ENCODE measurements around the gene COL5A3. TPM values are rescaled to one million over a fixed set of nuclear protein-coding genes. Genes with fewer than 3 reads are reported as not detected.

COL5A3 gene
- total and polyA plus RNA-seq, 2 of the 13 experiments (the other 11 are each of a cell fraction or from before 2014, with no cell fraction given): 0.02 TPM; not detected in 1

GRCh38 chr19:10000171-10000826 lies 10.0 kb downstream of the COL5A3 start:
- Histone ChIP-seq H2AFZ (ENCODE audit: low read length) (no peak overlapping the region), H3K4me3 (replicated peaks in 1 of 3; ENCODE audit: insufficient read depth in 1 of 3, low read depth in 2 of 3, low read length in 3 of 3) (no peak overlapping the region), H3K4me1 (ENCODE audit: insufficient read depth, low read length) (peaks cover 12% of the 10 kb centered on the region), H3K4me2 (ENCODE audit: low read depth, low read length) (no peak overlapping the region), H3K9ac (ENCODE audit: insufficient read depth, low read depth, low read length) (no peak overlapping the region), H3K79me2 (ENCODE audit: insufficient read depth, low read length) (no peaks in the 10 kb centered on the region), H3K36me3 (replicated peaks in 1 of 2; ENCODE audit: control insufficient read depth in 1 of 2, insufficient read depth in 2 of 2, low read length in 2 of 2) (no peaks in the 10 kb centered on the region), H4K20me1 (ENCODE audit: insufficient read depth, low read length) (no peaks in the 10 kb centered on the region), H3K9me3 (ENCODE audit: low read length) (no peaks in the 10 kb centered on the region), H3K27ac (ENCODE audit: extremely low read length, insufficient read depth, low read length) (no peak overlapping the region), H3K27me3 (ENCODE audit: control insufficient read depth in 1 of 2, insufficient read depth in 2 of 2, low read length in 2 of 2) (peaks cover 0 to 10% of the 10 kb centered on the region in 2 experiments; a peak in 1 of 5 replicates)
- DNase-seq (ENCODE audit: low spot score) (peak; percentile 57), FAIRE-seq (peak; percentile 23), ATAC-seq (peak; percentile 36)
- 8% methylated on average over 16 of the region's 16 CpGs for WGBS (ENCODE audit: low lambda C conversion rate)
- intact Hi-C loops (cut with micrococcal nuclease; ENCODE audit: unreplicated experiment): no loop called here
- BruUV-seq (replicated peaks): no TSS peak
- POLR2A ChIA-PET: no interaction called here
- CTCF ChIA-PET (ENCODE audit: low intra/inter-chr PET ratio, low total read pairs): interaction anchor here (0.6 to 1.6 kb wide), 3 partner anchors 14 to 69 kb away, joined by 3 to 7 read pairs (median 4); no protein-coding TSS in a partner anchor
- in situ Hi-C loops (cut with HindIII; ENCODE audit: extremely low pct_ligation_motif_present, low pct_unique_long_range_greater_than_20kb): no loop called here
- TF ChIP-seq ZNF839 (CRISPR knock-in tag; IDR thresholded peaks at IDR 0.05; ENCODE audit: borderline replicate concordance) (no peak), KDM2A (CRISPR knock-in tag; IDR thresholded peaks at IDR 0.05; ENCODE audit: borderline replicate concordance, low read depth) (0 out of 2 replicates have a peak, but pooled peaks have one; percentile 31), TBP (CRISPR knock-in tag; IDR thresholded peaks at IDR 0.05) (no peak), FOXA3 (CRISPR knock-in tag; IDR thresholded peaks at IDR 0.05) (no peak), TCF12 (IDR thresholded peaks at IDR 0.05) (no peak), TCF12 (CRISPR knock-in tag; IDR thresholded peaks at IDR 0.05) (no peak), CSRNP2 (CRISPR knock-in tag; conservative IDR thresholded peaks at IDR 0.05; ENCODE audit: low read depth) (no peak), SMAD3 (CRISPR knock-in tag; IDR thresholded peaks at IDR 0.05) (no peak), ZNF468 (CRISPR knock-in tag; IDR thresholded peaks at IDR 0.05) (no peak), SMARCC2 (IDR thresholded peaks at IDR 0.05) (no peak), ZNF782 (CRISPR knock-in tag; IDR thresholded peaks at IDR 0.05; ENCODE audit: borderline replicate concordance) (no peak), ZSCAN9 (CRISPR knock-in tag; IDR thresholded peaks at IDR 0.05; ENCODE audit: borderline replicate concordance) (no peak), MYC (CRISPR knock-in tag; IDR thresholded peaks at IDR 0.05; ENCODE audit: borderline replicate concordance) (0 out of 2 replicates have a peak, but pooled peaks have one; percentile 24), REL (CRISPR knock-in tag; conservative IDR thresholded peaks at IDR 0.05) (no peak), FOXC1 (CRISPR knock-in tag; IDR thresholded peaks at IDR 0.05; ENCODE audit: borderline replicate concordance) (no peak), ZNF841 (CRISPR knock-in tag; IDR thresholded peaks at IDR 0.05; ENCODE audit: borderline replicate concordance) (no peak), SRY (CRISPR knock-in tag; IDR thresholded peaks at IDR 0.05) (no peak), ZC3H4 (CRISPR knock-in tag; IDR thresholded peaks at IDR 0.05; ENCODE audit: borderline replicate concordance) (no peak), MYPOP (CRISPR knock-in tag; IDR thresholded peaks at IDR 0.05) (no peak), ZMYM3 (CRISPR knock-in tag; IDR thresholded peaks at IDR 0.05) (no peak)
- TF ChIP-seq, protein P1, sequence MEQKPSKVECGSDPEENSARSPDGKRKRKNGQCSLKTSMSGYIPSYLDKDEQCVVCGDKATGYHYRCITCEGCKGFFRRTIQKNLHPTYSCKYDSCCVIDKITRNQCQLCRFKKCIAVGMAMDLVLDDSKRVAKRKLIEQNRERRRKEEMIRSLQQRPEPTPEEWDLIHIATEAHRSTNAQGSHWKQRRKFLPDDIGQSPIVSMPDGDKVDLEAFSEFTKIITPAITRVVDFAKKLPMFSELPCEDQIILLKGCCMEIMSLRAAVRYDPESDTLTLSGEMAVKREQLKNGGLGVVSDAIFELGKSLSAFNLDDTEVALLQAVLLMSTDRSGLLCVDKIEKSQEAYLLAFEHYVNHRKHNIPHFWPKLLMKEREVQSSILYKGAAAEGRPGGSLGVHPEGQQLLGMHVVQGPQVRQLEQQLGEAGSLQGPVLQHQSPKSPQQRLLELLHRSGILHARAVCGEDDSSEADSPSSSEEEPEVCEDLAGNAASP (CRISPR knock-in tag; IDR thresholded peaks at IDR 0.05; ENCODE audit: borderline replicate concordance): no peak
- TF ChIP-seq, protein P2, sequence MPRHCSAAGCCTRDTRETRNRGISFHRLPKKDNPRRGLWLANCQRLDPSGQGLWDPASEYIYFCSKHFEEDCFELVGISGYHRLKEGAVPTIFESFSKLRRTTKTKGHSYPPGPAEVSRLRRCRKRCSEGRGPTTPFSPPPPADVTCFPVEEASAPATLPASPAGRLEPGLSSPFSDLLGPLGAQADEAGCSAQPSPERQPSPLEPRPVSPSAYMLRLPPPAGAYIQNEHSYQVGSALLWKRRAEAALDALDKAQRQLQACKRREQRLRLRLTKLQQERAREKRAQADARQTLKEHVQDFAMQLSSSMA (CRISPR knock-in tag; IDR thresholded peaks at IDR 0.05): no peak
